T-helper 2 cell treated with Interferon-gamma antibody and Interleukin-4, amounts not matched to agents 100 ng/mL and 5 ng/mL, for 36 hours (primary cell): Measurements from ENCODE around the gene ACOXL. TPM values are rescaled to one million over a fixed set of nuclear protein-coding genes. Genes with fewer than 3 reads are reported as not detected.
"Not testable (repeated sequence)": the region's sequence is repeated elsewhere in the genome, so short reads cannot be mapped to it uniquely, and the experiment has no call there.

Source experiments
- intact Hi-C: fragments of 100-400 bp; cut with micrococcal nuclease; formaldehyde crosslinking; loops from one replicate; pipeline ENCODE4 v1.15.1; 2023
- total RNA-seq: library from RNA; stranded (reverse); gene quantifications from 2 replicates; pipeline ENCODE4 v1.2.3, GENCODE V29; 2022

Gene ACOXL
- total RNA-seq, 1 donor from 2014 or later = 2.5 TPM

DNA sequence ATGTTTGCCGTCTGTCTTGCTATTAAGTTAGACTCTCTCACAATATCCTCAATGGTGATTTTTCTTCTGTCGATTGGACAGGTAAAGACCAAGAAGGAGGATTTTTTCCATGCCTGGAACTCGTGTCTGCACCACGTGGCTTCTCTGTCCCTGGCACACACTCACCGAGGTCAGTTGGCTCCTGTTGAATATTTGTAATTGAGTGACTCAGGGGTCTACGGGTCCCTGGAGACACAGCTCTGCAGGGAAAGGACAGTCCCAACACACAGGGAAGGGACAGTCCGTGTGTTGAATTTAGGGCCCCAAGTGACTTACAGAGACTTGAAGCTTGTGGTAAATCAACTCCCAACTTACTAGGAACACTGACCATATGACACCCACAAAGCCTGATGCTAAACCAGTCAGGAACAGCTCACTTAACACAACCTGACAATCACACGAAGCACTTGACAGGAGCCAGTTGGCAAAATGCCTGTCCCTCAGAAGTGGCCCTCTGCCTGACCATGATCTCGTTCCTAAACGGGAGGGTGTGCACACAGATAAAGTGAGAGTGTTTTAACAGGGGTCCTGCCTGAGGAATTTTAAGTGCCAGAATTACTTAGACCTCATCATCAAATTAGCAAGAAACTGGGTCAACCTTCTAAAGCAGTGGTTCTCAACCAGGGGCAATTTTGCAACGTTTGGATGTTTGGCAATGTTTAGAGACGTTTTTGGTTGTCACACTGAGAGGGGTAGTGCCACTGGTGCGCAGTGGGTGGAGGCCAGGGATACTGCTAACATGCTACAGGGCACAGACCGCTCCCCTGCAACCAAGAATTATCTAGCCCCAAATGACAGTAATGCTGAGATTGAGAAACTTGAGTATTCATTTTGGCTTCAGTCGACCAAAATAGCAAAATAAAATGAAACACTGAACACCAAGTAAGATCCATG lies 299.4 kb downstream of the ACOXL start:
- intact Hi-C loops = no loop called here

GRCh38 chr2:111032721-111033429 lies 300.5 kb downstream of the ACOXL start:
- intact Hi-C loops = no loop called here

DNA sequence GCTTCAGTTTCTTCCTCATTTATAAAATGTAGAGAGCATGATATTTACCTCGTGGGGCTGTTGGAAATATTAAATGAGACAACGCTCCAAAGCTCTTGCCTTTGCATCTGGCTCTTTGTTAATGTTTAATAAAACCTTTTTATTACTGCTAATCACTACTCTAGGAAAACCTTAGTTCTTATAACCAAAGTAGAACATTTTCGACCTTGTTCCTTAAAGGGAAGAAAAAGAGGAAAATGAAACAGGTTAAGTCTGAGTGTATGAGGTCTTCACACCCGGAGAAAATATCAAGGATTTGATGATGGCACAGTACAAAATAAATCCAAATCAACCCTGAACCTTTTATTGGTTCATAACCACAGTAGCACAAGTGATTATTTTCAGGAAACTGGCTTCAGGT lies 301.8 kb downstream of the ACOXL start:
- intact Hi-C loops = no loop called here

- intact Hi-C loops = no loop called here
Measured at GRCh38 chr2:111034606-111035005, 302.2 kb downstream of the ACOXL start.

DNA sequence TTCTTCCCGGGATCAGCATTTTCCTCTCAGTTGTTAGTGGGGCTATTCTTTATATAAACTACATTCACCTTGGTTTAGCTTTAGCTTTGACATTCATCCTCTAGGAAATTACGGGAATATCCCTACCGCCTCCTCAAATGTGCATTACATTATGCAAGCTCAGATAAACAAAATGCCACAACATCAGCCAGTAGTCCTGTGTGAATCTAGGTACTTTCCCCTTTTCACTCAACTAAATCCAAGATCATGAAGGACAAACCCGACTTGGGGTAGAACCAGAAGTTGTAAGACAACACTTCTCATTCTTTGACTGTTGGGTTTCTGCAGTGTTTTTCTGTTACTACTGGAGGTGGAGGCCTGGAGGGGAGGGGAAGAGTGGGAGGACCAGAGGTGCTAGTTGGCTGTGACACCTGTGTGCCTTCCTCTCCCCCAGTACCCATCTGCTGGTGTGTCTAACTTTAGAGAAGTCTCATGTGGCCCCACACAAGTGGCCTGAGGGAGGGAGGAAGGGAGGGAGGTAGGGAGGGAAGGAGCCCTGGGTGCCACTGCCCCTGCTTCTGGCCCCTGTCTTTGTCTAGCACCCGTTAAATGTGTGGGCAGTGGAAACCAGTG lies 303.6 kb downstream of the ACOXL start:
- intact Hi-C loops = no loop called here

DNA sequence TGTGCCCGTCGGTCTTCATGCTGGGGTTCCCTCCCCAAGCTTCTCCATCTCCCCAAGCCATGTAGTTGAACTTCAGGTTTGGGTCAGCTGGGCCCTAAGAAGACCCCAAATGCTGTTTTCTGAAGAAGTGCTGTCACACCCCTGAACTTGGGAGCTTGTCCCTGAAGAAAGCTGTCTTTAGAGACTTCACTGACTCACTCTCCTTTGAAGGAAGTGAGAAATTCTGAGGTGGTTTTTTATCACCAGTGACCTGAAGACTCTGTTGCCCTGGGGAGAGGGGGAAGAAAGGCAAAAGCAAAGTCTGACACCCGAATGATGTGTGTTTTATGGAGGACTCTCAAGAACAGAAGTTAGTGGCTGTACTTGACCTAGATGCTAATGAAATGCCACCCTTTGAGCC lies 304.8 kb downstream of the ACOXL start:
- intact Hi-C loops = no loop called here

DNA sequence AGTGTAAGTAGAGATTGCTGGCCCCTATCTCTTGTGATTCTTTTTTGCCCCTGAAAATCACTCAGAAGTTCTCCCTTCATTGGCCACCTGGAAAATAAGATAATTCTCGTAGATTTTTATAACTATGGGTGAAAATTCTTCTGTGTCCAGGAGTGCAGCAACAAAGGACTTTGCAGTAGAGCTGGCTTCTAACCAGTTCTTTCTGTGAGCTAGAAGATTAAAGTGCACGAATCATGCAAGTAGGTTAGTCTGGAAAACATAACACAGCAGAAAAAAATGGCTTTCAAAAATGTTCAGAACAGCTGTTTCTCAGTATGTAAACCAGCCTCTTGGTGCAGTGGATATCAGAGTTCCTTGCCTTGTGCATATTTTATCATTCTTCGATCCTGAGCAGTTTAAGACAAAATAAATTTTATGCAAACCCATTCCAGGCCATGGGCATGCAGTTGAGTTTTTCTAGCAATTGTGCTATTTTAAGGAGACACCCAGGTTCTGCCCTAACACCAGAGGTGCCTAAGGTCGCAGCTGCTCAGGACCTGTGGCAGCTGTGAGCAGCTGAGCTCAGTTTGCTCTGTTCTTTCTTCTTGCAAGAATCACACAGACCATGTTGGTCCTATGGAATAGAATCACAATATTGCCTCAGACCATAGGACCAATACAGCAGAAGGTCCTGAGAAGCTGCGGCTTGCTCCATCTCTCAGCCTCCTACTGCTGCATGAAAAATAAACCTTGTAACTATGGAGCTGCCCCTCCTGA lies 307.4 kb downstream of the ACOXL start:
- intact Hi-C loops = no loop called here

DNA sequence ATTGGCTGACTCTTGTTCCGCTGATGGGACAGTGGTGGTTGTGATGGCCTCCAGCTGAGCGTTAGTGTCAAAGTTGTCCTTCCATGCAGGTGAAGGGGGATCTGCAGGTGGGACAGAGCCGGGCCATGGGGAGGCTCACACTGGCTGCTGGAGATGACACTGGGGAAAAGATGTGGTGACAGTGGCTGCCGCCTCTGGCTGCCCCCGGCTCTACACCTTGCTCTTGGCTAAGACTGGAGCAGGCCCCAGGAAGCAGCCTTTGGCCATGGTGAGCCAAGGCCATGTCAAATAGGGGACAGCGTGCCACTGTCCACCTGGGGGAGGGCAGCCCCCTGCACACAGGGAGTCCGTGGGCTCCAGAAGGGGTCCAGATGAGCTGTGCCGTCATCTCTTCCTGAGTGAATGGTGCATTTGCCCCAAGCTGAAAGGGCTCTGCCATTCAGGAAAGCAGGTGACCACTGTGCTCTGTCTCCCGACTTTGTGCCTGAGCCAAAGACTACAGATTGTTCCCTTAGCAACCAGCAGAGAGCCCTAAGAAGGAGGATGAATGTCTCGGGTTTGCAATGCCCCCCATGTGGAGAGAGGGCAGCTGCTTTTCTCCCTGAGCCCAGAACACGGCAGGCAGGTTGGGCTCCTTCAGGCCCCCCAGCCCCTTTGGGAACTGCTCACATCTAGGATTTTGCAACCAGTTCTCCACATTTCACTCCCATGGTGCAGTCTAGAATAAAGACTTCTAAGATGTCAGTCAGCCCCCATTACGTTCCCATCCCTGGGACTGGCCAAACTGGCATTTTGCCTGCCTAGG lies 309.2 kb downstream of the ACOXL start:
- intact Hi-C loops = no loop called here

GRCh38 chr2:111042261-111042660 lies 309.9 kb downstream of the ACOXL start:
- intact Hi-C loops = no loop called here

DNA sequence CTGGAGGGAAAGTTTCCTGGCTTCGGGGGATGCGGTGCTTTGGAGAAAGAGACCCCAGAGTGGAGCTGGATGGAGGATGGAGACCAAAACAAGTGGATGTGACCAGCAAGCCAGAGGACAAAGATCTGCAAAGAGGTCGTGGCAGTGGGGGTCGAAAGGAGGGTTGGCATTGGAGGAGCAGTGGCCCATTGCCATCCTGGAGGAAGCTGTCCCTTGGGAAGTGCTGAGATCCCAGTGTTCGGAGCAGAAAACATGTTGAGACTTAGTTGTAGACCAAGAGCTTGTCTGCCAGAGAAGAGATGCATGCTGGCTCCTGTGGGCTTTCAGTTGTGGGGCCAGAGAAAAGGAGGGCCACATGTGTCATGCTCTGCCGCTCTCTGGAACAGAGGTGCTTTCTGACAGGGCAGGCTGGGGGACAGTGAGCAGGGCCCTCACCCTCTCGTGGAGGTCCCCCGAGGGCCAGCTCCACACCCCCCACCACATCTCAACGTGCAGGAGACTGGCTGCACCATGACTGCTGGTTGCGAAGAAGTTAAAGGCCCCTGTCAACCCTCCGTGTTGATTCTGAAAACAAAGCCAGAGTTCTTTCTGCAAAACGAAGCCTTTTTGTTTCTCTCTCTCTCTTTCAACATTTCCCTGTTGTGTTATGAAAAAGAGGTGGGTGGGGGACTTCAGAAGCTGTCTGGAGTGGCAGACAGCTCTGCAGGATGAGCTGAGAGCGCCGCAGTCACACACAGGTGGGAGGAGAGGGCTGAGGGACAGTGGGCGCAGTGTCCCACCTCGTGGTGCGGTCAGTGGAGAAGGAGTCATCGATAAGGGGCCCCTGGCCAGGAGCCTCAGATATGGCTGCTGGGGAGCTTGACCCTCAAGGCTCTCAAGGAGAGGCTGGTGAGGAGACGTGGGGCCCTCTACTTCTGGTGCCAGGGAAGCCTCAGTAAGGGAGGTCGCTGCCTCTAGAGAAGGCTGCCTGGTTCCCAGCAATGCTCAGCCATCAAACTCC lies 310.7 kb downstream of the ACOXL start:
- intact Hi-C loops = no loop called here

DNA sequence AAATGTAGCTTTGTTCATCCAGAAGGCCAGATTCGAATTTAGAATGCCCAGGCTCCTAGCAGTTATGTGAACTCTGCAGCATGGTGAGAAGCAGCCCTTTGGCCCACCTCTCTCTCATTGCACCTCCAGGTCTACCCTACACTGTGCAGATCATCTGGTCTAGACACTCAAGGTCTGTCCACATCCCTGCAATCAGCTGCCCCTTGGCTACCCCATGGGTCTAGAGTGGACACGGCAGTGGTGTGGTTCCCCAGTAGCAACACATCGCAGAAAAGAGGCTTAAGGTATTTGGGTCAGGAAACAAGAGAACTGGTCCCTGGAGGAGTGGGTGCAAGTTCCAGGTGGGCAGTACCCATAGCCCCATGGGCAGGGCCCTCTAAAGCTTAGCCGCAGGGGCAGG lies 311.7 kb downstream of the ACOXL start:
- intact Hi-C loops = no loop called here

DNA sequence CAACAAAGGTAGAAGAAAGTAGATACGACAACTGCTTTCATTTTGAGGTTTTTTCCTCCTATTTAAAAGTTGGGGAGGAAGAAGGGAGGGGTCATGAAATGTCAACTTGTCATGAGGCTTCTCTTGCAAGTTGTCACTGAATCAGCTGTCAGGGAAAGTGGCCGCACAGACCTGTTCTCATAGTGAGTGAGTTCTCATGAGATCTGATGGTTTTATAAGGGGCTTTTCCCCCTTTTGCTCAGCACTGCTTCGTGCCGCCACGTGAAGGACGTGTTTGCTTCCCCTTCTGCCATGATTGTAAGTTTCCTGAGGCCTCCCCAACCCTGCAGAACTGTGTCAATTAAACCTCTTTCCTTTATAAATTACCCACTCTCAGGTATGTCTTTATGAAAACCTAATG lies 312.9 kb downstream of the ACOXL start:
- intact Hi-C loops = not testable (repeated sequence)

GRCh38 chr2:111045771-111046444 lies 313.5 kb downstream of the ACOXL start:
- intact Hi-C loops = no loop called here

GRCh38 chr2:111046670-111047069 lies 314.3 kb downstream of the ACOXL start:
- intact Hi-C loops = no loop called here

GRCh38 chr2:111048856-111049768 lies 316.7 kb downstream of the ACOXL start:
- intact Hi-C loops = no loop called here

DNA sequence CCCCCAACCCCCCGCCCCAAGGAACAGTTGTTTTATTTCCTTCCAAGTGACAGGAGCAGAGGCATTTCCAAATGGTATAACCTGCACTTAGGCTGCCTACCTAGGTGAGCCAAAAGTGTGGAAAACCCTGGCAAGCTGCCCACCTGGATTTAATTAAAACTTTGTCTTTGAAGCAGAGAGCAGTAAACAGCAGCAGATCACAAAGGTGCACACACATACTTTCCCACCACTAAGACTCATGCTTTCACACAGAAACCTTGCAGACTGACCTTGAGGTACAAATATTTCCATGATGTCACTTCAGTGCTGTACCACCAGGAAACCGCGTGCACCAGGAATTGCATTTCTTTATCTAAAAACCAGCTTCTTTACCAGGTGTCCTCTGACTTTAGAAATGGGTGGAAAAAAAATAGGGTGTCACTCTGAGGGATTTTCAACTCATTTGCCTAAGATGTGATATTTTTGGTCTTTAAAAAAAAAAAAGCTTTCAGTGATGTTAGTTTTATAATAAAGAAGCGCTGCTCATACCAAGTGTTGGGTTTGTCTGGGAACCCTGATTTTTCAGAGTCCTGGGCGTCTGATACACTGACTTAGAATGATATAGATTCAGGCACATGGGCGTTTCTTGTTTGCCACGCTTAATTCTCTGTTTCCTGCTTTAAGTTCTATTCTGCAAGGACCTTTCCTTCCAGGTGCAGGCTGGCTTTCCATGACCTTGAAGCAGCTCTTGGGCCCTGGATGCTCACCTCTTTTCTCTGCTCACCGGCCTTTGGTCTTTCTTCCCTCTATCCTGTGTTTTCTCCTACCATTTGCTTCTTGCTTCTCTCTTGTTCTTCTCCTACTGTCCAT lies 317.6 kb downstream of the ACOXL start:
- intact Hi-C loops = no loop called here
